Tibial nerve (tissue), 4 donors: ENCODE results near the gene REX1BD.

Experiments used
- EP300 ChIP-seq, 2 donors: sonication (generic); formaldehyde crosslinking; IDR thresholded peaks; one replicate each; pipeline ENCODE4 v1.6.1; 2017; ENCODE audit warnings: antibody characterized with exemption in 2 of 2, mild to moderate bottlenecking in 1 of 2
- POLR2A ChIP-seq, 2 donors: fragments of 450-650 bp; IDR thresholded peaks; one replicate each; pipeline ENCODE4 v1.6.1; 2017; ENCODE audit warnings: antibody characterized with exemption in 2 of 2, mild to moderate bottlenecking in 2 of 2, moderate library complexity in 2 of 2
- TF ChIP-seq, protein P1 (sequence below), 5 experiments: fragments of 200-600 bp in 3 of 5; fragments of 450-650 bp in 2 of 5; sonication (generic) in 3 of 5; IDR thresholded peaks; one replicate each; pipeline ENCODE4 v1.5.1; 2016 to 2019; ENCODE audit warnings: antibody characterized with exemption in 5 of 5, mild to moderate bottlenecking in 3 of 5, moderate library complexity in 2 of 5

- TF ChIP-seq, protein P1, sequence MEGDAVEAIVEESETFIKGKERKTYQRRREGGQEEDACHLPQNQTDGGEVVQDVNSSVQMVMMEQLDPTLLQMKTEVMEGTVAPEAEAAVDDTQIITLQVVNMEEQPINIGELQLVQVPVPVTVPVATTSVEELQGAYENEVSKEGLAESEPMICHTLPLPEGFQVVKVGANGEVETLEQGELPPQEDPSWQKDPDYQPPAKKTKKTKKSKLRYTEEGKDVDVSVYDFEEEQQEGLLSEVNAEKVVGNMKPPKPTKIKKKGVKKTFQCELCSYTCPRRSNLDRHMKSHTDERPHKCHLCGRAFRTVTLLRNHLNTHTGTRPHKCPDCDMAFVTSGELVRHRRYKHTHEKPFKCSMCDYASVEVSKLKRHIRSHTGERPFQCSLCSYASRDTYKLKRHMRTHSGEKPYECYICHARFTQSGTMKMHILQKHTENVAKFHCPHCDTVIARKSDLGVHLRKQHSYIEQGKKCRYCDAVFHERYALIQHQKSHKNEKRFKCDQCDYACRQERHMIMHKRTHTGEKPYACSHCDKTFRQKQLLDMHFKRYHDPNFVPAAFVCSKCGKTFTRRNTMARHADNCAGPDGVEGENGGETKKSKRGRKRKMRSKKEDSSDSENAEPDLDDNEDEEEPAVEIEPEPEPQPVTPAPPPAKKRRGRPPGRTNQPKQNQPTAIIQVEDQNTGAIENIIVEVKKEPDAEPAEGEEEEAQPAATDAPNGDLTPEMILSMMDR (IDR thresholded peaks at IDR 0.05): no peak
- TF ChIP-seq POLR2A (IDR thresholded peaks at IDR 0.05) (no peak), EP300 (IDR thresholded peaks at IDR 0.05) (no peak)
Observed at GRCh38 chr19:18639706-18640243, 51.2 kb downstream of the REX1BD start.
